Measurements from ENCODE around the gene TMPRSS11A. TPM values are rescaled to one million over a fixed set of nuclear protein-coding genes. Genes with fewer than 3 reads are reported as not detected.

The TMPRSS11A gene
- total and polyA plus RNA-seq, 2 of the 13 experiments (the other 11 are each of a cell fraction or from before 2014, with no cell fraction given) = not detected

DNA sequence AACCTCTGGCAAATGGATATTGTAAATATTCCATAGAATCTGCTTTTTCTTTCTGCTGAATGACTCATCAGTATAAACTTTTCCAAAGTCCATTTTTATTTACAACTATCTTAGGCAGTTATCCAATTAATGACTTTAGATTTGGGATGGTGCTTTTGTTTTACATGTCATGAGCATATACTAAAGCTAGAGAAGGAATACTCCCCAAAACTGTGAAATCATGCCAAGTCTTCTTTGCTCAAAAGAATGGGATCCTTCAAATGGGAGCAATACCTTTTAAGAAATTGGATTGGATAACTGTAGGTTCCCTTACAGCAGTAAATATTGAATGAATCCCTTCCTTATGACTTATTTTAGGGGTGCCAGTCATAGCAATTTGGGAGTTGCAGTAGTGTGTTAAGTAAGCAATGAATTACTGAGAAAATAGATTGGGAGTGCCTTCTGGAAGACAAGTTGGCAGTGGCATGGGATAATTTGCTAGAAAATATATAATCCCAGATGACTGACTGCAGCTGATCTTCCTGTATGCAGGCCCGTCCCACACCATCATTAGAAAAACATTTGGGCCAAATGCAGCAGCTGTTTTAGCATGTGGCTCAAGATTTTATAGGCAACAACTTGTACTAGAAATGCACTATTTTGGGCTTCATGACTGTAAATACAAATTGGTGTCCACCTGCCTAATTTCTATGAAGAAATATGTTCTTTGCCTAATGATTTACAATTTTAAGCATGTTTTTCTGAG lies 82.3 kb downstream of the TMPRSS11A start (continued):
- no peak for TF ChIP-seq NFAT5 (CRISPR knock-in tag; IDR thresholded peaks at IDR 0.05)
- TF ChIP-seq ZNF205 (CRISPR knock-in tag; IDR thresholded peaks at IDR 0.05) = no peak
- TF ChIP-seq FOXO4 (CRISPR knock-in tag; conservative IDR thresholded peaks at IDR 0.05) = no peak
- TF ChIP-seq ZNF607 (CRISPR knock-in tag; IDR thresholded peaks at IDR 0.05; ENCODE audit: borderline replicate concordance) = no peak
- TF ChIP-seq, protein P1, sequence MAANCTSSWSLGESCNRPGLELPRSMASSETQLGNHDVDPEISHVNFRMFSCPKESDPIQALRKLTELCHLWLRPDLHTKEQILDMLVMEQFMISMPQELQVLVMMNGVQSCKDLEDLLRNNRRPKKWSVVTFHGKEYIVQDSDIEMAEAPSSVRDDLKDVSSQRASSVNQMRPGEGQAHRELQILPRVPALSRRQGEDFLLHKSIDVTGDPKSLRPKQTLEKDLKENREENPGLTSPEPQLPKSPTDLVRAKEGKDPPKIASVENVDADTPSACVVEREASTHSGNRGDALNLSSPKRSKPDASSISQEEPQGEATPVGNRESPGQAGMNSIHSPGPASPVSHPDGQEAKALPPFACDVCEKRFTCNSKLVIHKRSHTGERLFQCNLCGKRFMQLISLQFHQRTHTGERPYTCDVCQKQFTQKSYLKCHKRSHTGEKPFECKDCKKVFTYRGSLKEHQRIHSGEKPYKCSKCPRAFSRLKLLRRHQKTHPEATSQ (CRISPR knock-in tag; IDR thresholded peaks at IDR 0.05; ENCODE audit: borderline replicate concordance) = no peak
- no peak for TF ChIP-seq PRPF4 (IDR thresholded peaks at IDR 0.05; ENCODE audit: low read depth, low read length, poor library complexity, severe bottlenecking)

Measured in HepG2 (cell line).